HepG2 (cell line): ENCODE data around the gene CKS1B. TPM values are rescaled to one million over a fixed set of nuclear protein-coding genes. Genes with fewer than 3 reads are reported as not detected.
A peak's percentile ranks its signal among the peaks of the same experiment; 100 is the strongest.

Experiments
- AGO2 ChIP-seq: fragments of 200-400 bp; formaldehyde crosslinking; optimal IDR thresholded peaks from 2 replicates; pipeline ENCODE3; 2017; ENCODE audit warnings: mild to moderate bottlenecking, low read depth, low read length, moderate library complexity
- CCAR2 ChIP-seq: fragments of 200-400 bp; formaldehyde crosslinking; optimal IDR thresholded peaks from 2 replicates; pipeline ENCODE3; 2018; ENCODE audit warnings: low read depth, mild to moderate bottlenecking, low read length, moderate library complexity
- EED ChIP-seq: sonication (generic); formaldehyde crosslinking; IDR thresholded peaks from 2 replicates; pipeline ENCODE4 v1.5.0; 2020; ENCODE audit warnings: mild to moderate bottlenecking, missing genetic modification reagents
- GATAD2A ChIP-seq: IDR thresholded peaks from 2 replicates; pipeline ENCODE4 v1.6.1; 2016
- HCFC1 ChIP-seq: fragments of 150-350 bp; IDR thresholded peaks from 2 replicates; pipeline ENCODE4 v1.6.1; 2014; ENCODE audit warnings: low read depth, low read length
- MAFK ChIP-seq, 2 experiments: IDR thresholded peaks in 1 of 2; conservative IDR thresholded peaks in 1 of 2; 2 replicates each; pipeline ENCODE4 v1.6.1; 2011; ENCODE audit warnings: improper control_type of control experiment in 2 of 2, low read length in 2 of 2
- NR2F1 ChIP-seq, 2 experiments: fragments of 450-650 bp in 1 of 2; formaldehyde crosslinking in 1 of 2; IDR thresholded peaks; 2 replicates each; pipeline versions ENCODE4 v1.5.0 to v1.6.1; 2016 to 2020; ENCODE audit warnings: mild to moderate bottlenecking in 1 of 2, missing compliant biosample characterization in 1 of 2, missing genetic modification reagents in 1 of 2, moderate library complexity in 1 of 2
- PHB2 ChIP-seq: fragments of 450-650 bp; IDR thresholded peaks from 2 replicates; pipeline ENCODE4 v1.6.1; 2018; ENCODE audit not compliant: partially characterized antibody
- TCF7 ChIP-seq: sonication (generic); IDR thresholded peaks from 2 replicates; pipeline ENCODE4 v1.6.1; 2016; ENCODE audit warnings: antibody characterized with exemption, low read depth
- ZNF180 ChIP-seq: sonication (generic); formaldehyde crosslinking; IDR thresholded peaks from 2 replicates; pipeline ENCODE4 v1.4.0; 2020; ENCODE audit warnings: low read depth, missing genetic modification reagents, borderline replicate concordance
- ZNF235 ChIP-seq: sonication (generic); formaldehyde crosslinking; IDR thresholded peaks from 2 replicates; pipeline ENCODE4 v1.8.1; 2023; ENCODE audit warnings: mild to moderate bottlenecking, missing genetic modification reagents, borderline replicate concordance
- ZNF720 ChIP-seq: sonication (generic); formaldehyde crosslinking; IDR thresholded peaks from 2 replicates; pipeline ENCODE4 v1.4.0; 2020; ENCODE audit warnings: missing genetic modification reagents
- ZNF883 ChIP-seq: sonication (generic); formaldehyde crosslinking; IDR thresholded peaks from 2 replicates; pipeline ENCODE4 v1.5.1; 2020; ENCODE audit warnings: mild to moderate bottlenecking, missing genetic modification reagents; ENCODE audit errors: not compliant biosample characterization
- polyA plus RNA-seq, 8 experiments: library from polyadenylated mRNA; depleted of rRNA in 3 of 8; stranded (reverse) in 7 of 8; unstranded in 1 of 8; fragments of >200 nt; fragmentation: Illumina TruSeq in 4 of 8; extraction: Trizol in 4 of 8; gene quantifications; 2 replicates each; pipeline versions ENCODE4 v1.2.1 to v1.2.3, GENCODE V29; 2011 to 2016; ENCODE audit warnings: low read depth in 4 of 8, missing spikeins in 1 of 8, mixed read lengths in 1 of 8; ENCODE audit not compliant: insufficient read depth in 1 of 8
- total RNA-seq, 5 experiments: library from RNA; depleted of rRNA; stranded (reverse); fragments of >200 nt; fragmentation: Illumina TruSeq; extraction: Trizol; gene quantifications; 2 replicates each; pipeline ENCODE4 v1.2.3, GENCODE V29; 2016; ENCODE audit warnings: low read depth in 1 of 5
- TF ChIP-seq, protein P1 (sequence below): IDR thresholded peaks from 2 replicates; pipeline ENCODE4 v1.4.0; 2020; ENCODE audit warnings: mild to moderate bottlenecking, missing genetic modification reagents
- TF ChIP-seq, protein P2 (sequence below): sonication (generic); formaldehyde crosslinking; IDR thresholded peaks from 2 replicates; pipeline ENCODE4 v1.4.0; 2020; ENCODE audit warnings: missing genetic modification reagents
- TF ChIP-seq, protein P3 (sequence below): sonication (generic); formaldehyde crosslinking; IDR thresholded peaks from 2 replicates; pipeline ENCODE4 v1.8.1; 2023; ENCODE audit warnings: missing genetic modification reagents, mild to moderate bottlenecking, borderline replicate concordance
- TF ChIP-seq, protein P4 (sequence below): fragments of 450-650 bp; IDR thresholded peaks from 2 replicates; pipeline ENCODE4 v1.6.1; 2017
- TF ChIP-seq, protein P5 (sequence below): sonication (generic); formaldehyde crosslinking; IDR thresholded peaks from 2 replicates; pipeline ENCODE4 v1.4.0; 2020; ENCODE audit warnings: missing genetic modification reagents, mild to moderate bottlenecking, borderline replicate concordance

Gene CKS1B
- total and polyA plus RNA-seq, 2 of the 13 experiments (the other 11 are each of a cell fraction or from before 2014, with no cell fraction given): 217 to 222 TPM

DNA sequence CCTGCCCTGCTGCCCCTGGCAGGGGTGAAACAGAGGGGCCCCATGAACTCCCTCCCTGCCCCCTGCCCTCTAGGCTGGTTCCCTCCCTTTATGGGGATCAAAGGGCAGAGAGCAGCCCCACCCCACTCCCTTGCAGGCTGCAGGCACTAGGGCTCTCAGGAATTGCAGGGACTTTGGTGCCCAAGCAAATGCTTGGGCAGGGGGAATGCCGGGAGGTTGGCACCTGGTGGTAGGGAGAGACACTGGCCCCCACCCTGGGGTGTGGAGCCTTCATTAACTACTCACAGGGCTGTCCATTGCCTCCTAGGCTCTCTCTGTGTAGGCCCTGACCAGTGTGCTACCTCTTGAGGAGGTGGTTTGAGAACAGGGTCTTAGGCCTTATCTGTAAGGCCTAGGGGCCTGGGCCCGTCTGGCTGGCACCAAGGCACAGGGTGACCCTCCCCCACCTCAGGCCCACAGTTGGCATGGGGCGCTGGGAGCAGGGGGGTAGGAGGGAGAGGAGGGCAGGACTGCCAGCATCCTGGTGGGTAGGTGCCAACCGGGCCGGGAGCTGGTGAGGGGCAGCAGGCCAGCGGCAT, 32.9 kb downstream of the CKS1B start (continued):
- TF ChIP-seq, protein P1, sequence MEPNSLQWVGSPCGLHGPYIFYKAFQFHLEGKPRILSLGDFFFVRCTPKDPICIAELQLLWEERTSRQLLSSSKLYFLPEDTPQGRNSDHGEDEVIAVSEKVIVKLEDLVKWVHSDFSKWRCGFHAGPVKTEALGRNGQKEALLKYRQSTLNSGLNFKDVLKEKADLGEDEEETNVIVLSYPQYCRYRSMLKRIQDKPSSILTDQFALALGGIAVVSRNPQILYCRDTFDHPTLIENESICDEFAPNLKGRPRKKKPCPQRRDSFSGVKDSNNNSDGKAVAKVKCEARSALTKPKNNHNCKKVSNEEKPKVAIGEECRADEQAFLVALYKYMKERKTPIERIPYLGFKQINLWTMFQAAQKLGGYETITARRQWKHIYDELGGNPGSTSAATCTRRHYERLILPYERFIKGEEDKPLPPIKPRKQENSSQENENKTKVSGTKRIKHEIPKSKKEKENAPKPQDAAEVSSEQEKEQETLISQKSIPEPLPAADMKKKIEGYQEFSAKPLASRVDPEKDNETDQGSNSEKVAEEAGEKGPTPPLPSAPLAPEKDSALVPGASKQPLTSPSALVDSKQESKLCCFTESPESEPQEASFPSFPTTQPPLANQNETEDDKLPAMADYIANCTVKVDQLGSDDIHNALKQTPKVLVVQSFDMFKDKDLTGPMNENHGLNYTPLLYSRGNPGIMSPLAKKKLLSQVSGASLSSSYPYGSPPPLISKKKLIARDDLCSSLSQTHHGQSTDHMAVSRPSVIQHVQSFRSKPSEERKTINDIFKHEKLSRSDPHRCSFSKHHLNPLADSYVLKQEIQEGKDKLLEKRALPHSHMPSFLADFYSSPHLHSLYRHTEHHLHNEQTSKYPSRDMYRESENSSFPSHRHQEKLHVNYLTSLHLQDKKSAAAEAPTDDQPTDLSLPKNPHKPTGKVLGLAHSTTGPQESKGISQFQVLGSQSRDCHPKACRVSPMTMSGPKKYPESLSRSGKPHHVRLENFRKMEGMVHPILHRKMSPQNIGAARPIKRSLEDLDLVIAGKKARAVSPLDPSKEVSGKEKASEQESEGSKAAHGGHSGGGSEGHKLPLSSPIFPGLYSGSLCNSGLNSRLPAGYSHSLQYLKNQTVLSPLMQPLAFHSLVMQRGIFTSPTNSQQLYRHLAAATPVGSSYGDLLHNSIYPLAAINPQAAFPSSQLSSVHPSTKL (CRISPR knock-in tag): peak; percentile 14; the same call in 1 of the 2 replicates
- TF ChIP-seq MAFK (conservative IDR thresholded peaks at IDR 0.05 in 1 of 2, IDR thresholded peaks at IDR 0.05 in 1 of 2; ENCODE audit: low read length in 2 of 2) (no peak), ZNF720 (CRISPR knock-in tag) (no peak), CCAR2 (no peak), AGO2 (peak; percentile 44), NR2F1 (CRISPR knock-in tag; IDR thresholded peaks at IDR 0.05) (0 out of 4 replicates have a peak, but pooled peaks have one; percentile 16 to 42), GATAD2A (CRISPR knock-in tag) (0 out of 2 replicates have a peak, but pooled peaks have one; percentile 31), ZNF235 (CRISPR knock-in tag) (no peak), TCF7 (no peak), HCFC1 (no peak), PHB2 (no peak), ZNF180 (CRISPR knock-in tag) (no peak), EED (CRISPR knock-in tag) (no peak), ZNF883 (no peak)
- TF ChIP-seq, protein P2, sequence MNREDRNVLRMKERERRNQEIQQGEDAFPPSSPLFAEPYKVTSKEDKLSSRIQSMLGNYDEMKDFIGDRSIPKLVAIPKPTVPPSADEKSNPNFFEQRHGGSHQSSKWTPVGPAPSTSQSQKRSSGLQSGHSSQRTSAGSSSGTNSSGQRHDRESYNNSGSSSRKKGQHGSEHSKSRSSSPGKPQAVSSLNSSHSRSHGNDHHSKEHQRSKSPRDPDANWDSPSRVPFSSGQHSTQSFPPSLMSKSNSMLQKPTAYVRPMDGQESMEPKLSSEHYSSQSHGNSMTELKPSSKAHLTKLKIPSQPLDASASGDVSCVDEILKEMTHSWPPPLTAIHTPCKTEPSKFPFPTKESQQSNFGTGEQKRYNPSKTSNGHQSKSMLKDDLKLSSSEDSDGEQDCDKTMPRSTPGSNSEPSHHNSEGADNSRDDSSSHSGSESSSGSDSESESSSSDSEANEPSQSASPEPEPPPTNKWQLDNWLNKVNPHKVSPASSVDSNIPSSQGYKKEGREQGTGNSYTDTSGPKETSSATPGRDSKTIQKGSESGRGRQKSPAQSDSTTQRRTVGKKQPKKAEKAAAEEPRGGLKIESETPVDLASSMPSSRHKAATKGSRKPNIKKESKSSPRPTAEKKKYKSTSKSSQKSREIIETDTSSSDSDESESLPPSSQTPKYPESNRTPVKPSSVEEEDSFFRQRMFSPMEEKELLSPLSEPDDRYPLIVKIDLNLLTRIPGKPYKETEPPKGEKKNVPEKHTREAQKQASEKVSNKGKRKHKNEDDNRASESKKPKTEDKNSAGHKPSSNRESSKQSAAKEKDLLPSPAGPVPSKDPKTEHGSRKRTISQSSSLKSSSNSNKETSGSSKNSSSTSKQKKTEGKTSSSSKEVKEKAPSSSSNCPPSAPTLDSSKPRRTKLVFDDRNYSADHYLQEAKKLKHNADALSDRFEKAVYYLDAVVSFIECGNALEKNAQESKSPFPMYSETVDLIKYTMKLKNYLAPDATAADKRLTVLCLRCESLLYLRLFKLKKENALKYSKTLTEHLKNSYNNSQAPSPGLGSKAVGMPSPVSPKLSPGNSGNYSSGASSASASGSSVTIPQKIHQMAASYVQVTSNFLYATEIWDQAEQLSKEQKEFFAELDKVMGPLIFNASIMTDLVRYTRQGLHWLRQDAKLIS: no peak
- TF ChIP-seq, protein P3, sequence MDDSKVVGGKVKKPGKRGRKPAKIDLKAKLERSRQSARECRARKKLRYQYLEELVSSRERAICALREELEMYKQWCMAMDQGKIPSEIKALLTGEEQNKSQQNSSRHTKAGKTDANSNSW (CRISPR knock-in tag): no peak
- TF ChIP-seq, protein P4, sequence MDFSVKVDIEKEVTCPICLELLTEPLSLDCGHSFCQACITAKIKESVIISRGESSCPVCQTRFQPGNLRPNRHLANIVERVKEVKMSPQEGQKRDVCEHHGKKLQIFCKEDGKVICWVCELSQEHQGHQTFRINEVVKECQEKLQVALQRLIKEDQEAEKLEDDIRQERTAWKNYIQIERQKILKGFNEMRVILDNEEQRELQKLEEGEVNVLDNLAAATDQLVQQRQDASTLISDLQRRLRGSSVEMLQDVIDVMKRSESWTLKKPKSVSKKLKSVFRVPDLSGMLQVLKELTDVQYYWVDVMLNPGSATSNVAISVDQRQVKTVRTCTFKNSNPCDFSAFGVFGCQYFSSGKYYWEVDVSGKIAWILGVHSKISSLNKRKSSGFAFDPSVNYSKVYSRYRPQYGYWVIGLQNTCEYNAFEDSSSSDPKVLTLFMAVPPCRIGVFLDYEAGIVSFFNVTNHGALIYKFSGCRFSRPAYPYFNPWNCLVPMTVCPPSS: no peak
- TF ChIP-seq, protein P5, sequence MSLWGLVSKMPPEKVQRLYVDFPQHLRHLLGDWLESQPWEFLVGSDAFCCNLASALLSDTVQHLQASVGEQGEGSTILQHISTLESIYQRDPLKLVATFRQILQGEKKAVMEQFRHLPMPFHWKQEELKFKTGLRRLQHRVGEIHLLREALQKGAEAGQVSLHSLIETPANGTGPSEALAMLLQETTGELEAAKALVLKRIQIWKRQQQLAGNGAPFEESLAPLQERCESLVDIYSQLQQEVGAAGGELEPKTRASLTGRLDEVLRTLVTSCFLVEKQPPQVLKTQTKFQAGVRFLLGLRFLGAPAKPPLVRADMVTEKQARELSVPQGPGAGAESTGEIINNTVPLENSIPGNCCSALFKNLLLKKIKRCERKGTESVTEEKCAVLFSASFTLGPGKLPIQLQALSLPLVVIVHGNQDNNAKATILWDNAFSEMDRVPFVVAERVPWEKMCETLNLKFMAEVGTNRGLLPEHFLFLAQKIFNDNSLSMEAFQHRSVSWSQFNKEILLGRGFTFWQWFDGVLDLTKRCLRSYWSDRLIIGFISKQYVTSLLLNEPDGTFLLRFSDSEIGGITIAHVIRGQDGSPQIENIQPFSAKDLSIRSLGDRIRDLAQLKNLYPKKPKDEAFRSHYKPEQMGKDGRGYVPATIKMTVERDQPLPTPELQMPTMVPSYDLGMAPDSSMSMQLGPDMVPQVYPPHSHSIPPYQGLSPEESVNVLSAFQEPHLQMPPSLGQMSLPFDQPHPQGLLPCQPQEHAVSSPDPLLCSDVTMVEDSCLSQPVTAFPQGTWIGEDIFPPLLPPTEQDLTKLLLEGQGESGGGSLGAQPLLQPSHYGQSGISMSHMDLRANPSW (CRISPR knock-in tag): no peak
